Esophagus squamous epithelium (tissue), 5 donors: ENCODE measurements around the gene MAP1B. TPM values are rescaled to one million over a fixed set of nuclear protein-coding genes. Genes with fewer than 3 reads are reported as not detected.

Experiments
- DNase-seq: peaks from one replicate; lab custom pipeline; 2025; lab: John Stamatoyannopoulos, UW
- H3K27ac ChIP-seq, 4 donors: fragments of 200-600 bp; sonication (generic); one replicate each; pipeline ENCODE4 v1.5.1; 2016 to 2019; ENCODE audit warnings: mild to moderate bottlenecking in 1 of 4
- H3K27me3 ChIP-seq, 4 donors: fragments of 200-600 bp; sonication (generic); 1 replicate in 3 of 4; 2 replicates in 1 of 4; pipeline versions ENCODE4 v1.5.1 to v1.6.0; 2017 to 2021; ENCODE audit warnings: antibody characterized with exemption in 1 of 4
- H3K36me3 ChIP-seq, 3 donors: fragments of 200-600 bp; sonication (generic); one replicate each; pipeline ENCODE4 v1.5.1; 2016 to 2019
- H3K4me1 ChIP-seq, 3 donors: fragments of 200-600 bp; sonication (generic); one replicate each; pipeline ENCODE4 v1.5.1; 2017 to 2019
- H3K4me3 ChIP-seq, 4 donors: fragments of 200-600 bp; sonication (generic); 1 replicate in 3 of 4; 2 replicates in 1 of 4; pipeline ENCODE4 v1.5.1; 2016 to 2019; ENCODE audit warnings: mild to moderate bottlenecking in 2 of 4, moderate library complexity in 1 of 4
- H3K9me3 ChIP-seq, 3 donors: fragments of 200-600 bp; sonication (generic); one replicate each; pipeline ENCODE4 v1.5.1; 2016 to 2019
- POLR2A ChIP-seq, 4 donors: fragments of 450-650 bp; IDR thresholded peaks; one replicate each; pipeline ENCODE4 v1.6.1; 2017; ENCODE audit warnings: antibody characterized with exemption in 4 of 4, mild to moderate bottlenecking in 4 of 4, moderate library complexity in 3 of 4
- WGBS, 2 donors: methylation state at CpG; one replicate each; pipeline ENCODE4 v1.1.5; 2018; 5-methylcytosine and 5-hydroxymethylcytosine counted together
- intact Hi-C: fragments of 100-400 bp; cut with DNase I; formaldehyde crosslinking; loops from one replicate; pipeline ENCODE4 v1.15.0; 2022
- total RNA-seq, 4 donors: library from RNA; depleted of rRNA; stranded (reverse); fragments of >200 nt; gene quantifications; one replicate each; pipeline ENCODE4 v1.1.0, GENCODE V29; 2016
- TF ChIP-seq, protein P1 (sequence below), 6 experiments: fragments of 450-650 bp in 4 of 6; fragments of 200-600 bp in 2 of 6; sonication (generic) in 2 of 6; IDR thresholded peaks; one replicate each; pipeline ENCODE4 v1.5.1; 2016 to 2019; ENCODE audit warnings: antibody characterized with exemption in 6 of 6, mild to moderate bottlenecking in 4 of 6, moderate library complexity in 4 of 6
- donor health status: DM: yes; HTN: yes; CAD: no.

MAP1B gene
- total RNA-seq: 100 to 1,000 TPM in 1 of 4 donors, 10 to 100 TPM in 2, 1 to 10 TPM in 1; 8.2 to 180 (median 29.6) TPM

DNA sequence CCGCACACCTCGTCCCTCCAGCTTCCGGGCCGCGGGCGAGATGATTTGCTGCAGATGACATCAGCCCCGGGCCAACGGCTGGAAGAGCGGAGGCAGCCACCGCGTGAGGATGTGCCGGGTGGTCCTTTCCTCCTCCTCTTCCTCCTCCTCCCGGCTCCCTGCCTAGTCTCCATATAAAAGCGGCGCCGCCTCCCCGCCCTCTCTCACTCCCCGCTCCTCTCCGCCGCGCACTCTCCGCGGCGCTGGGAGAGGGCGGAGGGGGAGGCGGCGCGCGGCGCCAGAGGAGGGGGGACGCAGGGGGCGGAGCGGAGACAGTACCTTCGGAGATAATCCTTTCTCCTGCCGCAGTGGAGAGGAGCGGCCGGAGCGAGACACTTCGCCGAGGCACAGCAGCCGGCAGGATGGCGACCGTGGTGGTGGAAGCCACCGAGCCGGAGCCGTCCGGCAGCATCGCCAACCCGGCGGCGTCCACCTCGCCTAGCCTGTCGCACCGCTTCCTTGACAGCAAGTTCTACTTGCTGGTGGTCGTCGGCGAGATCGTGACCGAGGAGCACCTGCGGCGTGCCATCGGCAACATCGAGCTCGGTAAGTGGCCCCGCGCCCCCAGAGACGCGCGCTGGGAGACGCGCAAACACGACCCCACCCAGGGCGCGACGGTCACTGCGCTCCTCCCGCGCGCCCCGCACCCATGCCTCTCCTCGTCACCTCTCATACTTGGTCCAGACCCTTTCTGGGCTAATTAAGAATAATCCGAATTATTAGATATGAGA lies at the start of gene MAP1B:
MAP1B (plus strand) TSS at position 345 of the 770 bp plus-strand sequence; CDS start at position 402, 57 bp downstream.
- intact Hi-C loops: no loop called here
- Histone ChIP-seq H3K4me3 (peak within 1 kb of the TSS; percentile 48 to 73 (median 60)), H3K36me3 (no peaks in the 10 kb centered on the region), H3K9me3 (no peaks in the 10 kb centered on the region), H3K4me1 (peaks cover 0 to 41% (median 4%) of the 10 kb centered on the region in 3 donors), H3K27ac (peak within 1 kb of the TSS; percentile 60 to 88 (median 78)), H3K27me3 (peaks cover 0 to 79% (median 2%) of the 10 kb centered on the region in 4 donors)
- 0% methylated on average over 7 to 23 of the region's 82 CpGs for WGBS, 2 donors
- no peak for DNase-seq
- peak in 2 of 4 donors; percentile 46 to 68 for TF ChIP-seq POLR2A (IDR thresholded peaks at IDR 0.05)
- TF ChIP-seq, protein P1, sequence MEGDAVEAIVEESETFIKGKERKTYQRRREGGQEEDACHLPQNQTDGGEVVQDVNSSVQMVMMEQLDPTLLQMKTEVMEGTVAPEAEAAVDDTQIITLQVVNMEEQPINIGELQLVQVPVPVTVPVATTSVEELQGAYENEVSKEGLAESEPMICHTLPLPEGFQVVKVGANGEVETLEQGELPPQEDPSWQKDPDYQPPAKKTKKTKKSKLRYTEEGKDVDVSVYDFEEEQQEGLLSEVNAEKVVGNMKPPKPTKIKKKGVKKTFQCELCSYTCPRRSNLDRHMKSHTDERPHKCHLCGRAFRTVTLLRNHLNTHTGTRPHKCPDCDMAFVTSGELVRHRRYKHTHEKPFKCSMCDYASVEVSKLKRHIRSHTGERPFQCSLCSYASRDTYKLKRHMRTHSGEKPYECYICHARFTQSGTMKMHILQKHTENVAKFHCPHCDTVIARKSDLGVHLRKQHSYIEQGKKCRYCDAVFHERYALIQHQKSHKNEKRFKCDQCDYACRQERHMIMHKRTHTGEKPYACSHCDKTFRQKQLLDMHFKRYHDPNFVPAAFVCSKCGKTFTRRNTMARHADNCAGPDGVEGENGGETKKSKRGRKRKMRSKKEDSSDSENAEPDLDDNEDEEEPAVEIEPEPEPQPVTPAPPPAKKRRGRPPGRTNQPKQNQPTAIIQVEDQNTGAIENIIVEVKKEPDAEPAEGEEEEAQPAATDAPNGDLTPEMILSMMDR (IDR thresholded peaks at IDR 0.05): no peak

DNA sequence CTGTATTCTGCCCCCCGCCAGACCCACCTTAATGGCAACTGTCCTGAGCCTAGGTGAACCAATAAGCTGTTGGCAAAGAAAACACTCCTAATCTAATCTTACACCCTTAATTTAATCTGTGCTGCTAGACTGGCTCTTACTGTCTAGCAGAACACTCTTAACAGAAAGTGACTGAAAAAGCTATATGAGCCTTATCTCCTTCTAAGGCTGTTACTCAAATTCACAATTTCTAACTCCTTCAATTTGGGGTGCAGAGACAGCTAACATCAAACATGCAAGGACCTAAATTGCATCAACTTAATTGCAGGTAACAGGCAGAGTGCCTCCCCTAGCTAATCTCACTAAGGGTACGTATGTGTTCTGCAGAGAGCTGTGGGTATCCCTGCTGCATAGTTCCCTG lies 49.5 kb upstream of the MAP1B start:
- no peak for DNase-seq
- Histone ChIP-seq H3K27me3 (peaks cover 0 to 6% (median 0%) of the 10 kb centered on the region in 4 donors), H3K4me1 (no peaks in the 10 kb centered on the region), H3K9me3 (no peaks in the 10 kb centered on the region), H3K27ac (no peak overlapping the region), H3K36me3 (no peaks in the 10 kb centered on the region), H3K4me3 (no peak overlapping the region)
- WGBS, 2 donors: 76 to 83% methylated on average over 2 of the region's 2 CpGs
- no peak for TF ChIP-seq POLR2A (IDR thresholded peaks at IDR 0.05)
- TF ChIP-seq, protein P1 (IDR thresholded peaks at IDR 0.05): no peak
- intact Hi-C loops: no loop called here

DNA sequence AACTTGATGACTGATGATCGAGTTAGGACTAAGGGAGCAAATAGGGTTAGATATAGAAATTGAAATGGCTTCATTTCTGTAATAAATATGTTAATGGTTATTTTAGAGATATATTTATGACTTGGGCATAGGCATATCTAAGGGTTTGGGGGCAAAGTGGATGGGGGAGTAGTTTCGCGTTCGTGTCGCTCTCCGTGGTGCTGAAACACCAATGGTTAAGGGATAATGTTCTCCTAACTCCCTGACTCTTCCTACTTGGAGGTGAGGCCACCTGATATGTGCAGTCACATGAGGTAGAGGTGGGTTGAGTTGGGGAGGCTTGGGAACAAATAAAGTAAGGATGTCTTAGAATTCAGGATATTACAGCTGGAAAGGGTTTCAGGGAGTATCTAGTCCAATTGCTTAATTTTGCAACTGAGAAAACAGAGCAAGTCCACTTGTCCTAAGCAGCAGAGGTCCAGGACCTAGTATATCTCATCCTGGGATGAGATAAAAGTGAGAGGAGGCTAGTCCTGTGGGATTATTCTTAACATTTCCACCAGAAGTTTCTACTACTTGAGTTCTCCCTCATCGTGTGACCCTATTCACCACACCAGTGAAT lies 44.0 kb upstream of the MAP1B start:
- no peak for DNase-seq
- H3K36me3 ChIP-seq: no peaks in the 10 kb centered on the region
- no peaks in the 10 kb centered on the region for H3K9me3 ChIP-seq
- TF ChIP-seq, protein P1 (IDR thresholded peaks at IDR 0.05): no peak
- no peak for TF ChIP-seq POLR2A (IDR thresholded peaks at IDR 0.05)
- intact Hi-C loops: no loop called here
- no peaks in the 10 kb centered on the region for H3K4me1 ChIP-seq
- WGBS, 2 donors: 22 to 32% methylated on average over 7 of the region's 7 CpGs
- H3K27me3 ChIP-seq: peaks cover 0 to 20% (median 0%) of the 10 kb centered on the region in 4 donors
- no peak overlapping the region for H3K27ac ChIP-seq
- no peak overlapping the region for H3K4me3 ChIP-seq

DNA sequence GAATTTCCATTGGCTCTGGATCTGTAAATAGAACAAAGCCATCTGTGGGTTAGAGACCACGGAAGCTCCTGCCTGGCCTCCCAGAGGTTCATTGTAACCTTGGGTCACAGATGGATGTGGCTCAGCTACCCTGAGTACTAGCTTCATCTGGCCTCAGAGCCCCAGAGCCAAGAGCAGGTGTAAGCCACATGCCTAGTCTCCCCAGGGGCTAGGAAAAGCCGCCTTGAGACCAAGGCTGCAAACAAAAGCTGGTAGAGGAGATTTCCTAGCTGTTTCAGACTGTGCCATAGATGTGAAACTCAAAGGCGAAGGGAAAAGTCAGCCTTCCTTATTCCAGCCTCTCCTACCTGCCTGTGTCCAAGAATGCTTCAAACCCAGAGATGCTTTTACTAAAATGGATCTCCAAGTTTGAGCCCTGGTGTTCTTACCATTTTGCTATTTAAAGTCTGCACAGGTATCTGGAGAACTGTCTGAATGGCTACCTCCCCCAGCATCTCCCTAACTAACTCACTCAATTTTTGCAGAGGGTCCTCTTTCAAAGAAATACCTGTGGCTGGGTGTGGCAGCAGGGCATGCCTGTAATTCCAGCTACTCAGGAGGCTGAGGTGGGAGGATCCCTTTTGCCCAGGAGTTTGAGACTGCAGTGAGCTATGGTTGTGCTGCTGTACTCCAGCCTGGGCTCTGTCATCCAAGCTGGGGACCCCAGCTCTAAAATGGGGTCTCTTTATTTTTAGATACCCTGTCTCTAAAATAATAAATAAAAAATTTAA lies 42.3 kb upstream of the MAP1B start:
- H3K4me1 ChIP-seq: no peaks in the 10 kb centered on the region
- intact Hi-C loops: no loop called here
- H3K27me3 ChIP-seq: peaks cover 0 to 16% (median 0%) of the 10 kb centered on the region in 4 donors
- H3K9me3 ChIP-seq: no peaks in the 10 kb centered on the region
- DNase-seq: no peak
- no peak overlapping the region for H3K4me3 ChIP-seq
- H3K36me3 ChIP-seq: no peaks in the 10 kb centered on the region
- TF ChIP-seq, protein P1 (IDR thresholded peaks at IDR 0.05): no peak
- no peak for TF ChIP-seq POLR2A (IDR thresholded peaks at IDR 0.05)
- WGBS, 2 donors: 64 to 70% methylated on average over 2 to 3 of the region's 3 CpGs
- H3K27ac ChIP-seq: no peak overlapping the region
